Posterior vena cava (tissue), 2 donors: Measurements from ENCODE around the gene SLC22A25. TPM values are rescaled to one million over a fixed set of nuclear protein-coding genes. Genes with fewer than 3 reads are reported as not detected.
"Not testable (repeated sequence)": the region's sequence is repeated elsewhere in the genome, so short reads cannot be mapped to it uniquely, and the experiment has no call there.

Experiments used
- DNase-seq: peaks from one replicate; pipeline ENCODE4 v3.0.0-alpha.2; 2020; ENCODE audit warnings: low spot score
- intact Hi-C, 2 donors: fragments of 100-400 bp; cut with DNase I; formaldehyde crosslinking; loops; one replicate each; pipeline versions ENCODE4 v1.14.1 to v1.14.2; 2022 to 2023
- long read RNA-seq, 2 donors: library from polyadenylated mRNA; unstranded; transcript quantifications; one replicate each; pipeline ENCODE4 v2.0.0, GENCODE V29; 2020 to 2021
- total RNA-seq, 2 donors: library from RNA; stranded (reverse); fragmentation: NEBNext Ultra II Directional; extraction: Animal tissue kit (Norgen Biotek cat#: 25700); gene quantifications; one replicate each; pipeline ENCODE4 v1.2.1, GENCODE V29; 2021
- donor health status: DM: yes; HTN: yes; CAD: no.
- donor health status: DM: yes; HTN: yes; CAD: no.

The SLC22A25 gene
- total RNA-seq = not detected
- long read RNA-seq, donor 1 = 0 reads
- long read RNA-seq, donor 2 = 0 reads

DNA sequence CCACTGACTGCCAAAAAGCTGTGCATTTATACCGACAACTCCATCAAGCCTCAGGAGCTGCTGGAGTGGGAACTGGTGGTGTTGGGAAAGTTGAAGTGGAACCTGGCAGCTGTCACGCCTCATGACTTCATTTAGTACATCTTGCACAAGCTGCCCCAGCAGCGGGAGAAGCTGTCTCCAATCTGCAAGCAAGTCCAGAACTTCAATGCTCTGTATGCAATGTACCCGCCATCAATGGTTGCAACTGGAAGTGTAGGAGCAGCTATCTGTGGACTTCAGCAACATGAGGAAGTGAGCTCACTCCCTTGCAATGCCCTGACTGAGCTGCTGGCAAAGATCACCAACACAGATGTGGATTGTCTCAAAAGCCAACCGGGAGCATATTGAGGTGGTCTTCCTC lies at the start of gene SLC22A25:
Gene SLC22A25, minus strand, starts transcription at position 67 of the 400 bp plus-strand sequence. CDS start 13,947 bp downstream, outside the sequence.
- intact Hi-C loops = no loop called here

DNA sequence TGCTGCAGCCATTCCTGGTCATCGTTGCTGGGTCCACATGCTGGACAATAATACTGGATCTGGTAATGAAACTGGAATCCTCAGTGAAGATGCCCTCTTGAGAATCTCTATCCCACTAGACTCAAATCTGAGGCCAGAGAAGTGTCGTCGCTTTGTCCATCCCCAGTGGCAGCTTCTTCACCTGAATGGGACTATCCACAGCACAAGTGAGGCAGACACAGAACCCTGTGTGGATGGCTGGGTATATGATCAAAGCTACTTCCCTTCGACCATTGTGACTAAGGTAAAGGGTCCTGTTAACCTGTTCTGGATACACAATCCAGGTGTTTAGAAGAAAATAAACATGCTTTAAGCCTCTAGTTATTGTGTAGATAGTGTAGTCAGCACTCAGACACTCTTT lies 46.9 kb upstream of the SLC22A25 start:
- intact Hi-C loops = no loop called here
- no peak for DNase-seq

More for the DNA sequence above, at the start of gene SLC22A25:
- DNase-seq = no peak

DNA sequence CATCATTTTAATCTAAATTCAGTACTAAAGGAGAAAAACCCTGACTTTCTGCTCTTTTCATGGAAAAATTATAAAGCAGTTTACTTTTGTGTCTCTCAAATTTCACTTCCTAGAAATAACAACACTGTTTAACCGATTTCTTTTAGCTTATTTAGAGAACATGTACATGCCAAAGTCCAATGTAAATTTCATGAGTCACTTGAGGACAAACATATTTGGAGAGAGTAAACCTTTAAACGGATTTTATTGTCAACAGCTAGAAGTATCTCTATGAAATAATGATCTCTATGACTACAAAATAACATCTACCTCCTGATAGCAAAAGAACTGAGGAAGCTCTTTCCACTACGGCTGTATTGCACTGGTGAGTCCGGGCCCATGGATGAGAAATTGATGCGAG lies 46.3 kb upstream of the SLC22A25 start:
- intact Hi-C loops = no loop called here
- no peak for DNase-seq

DNA sequence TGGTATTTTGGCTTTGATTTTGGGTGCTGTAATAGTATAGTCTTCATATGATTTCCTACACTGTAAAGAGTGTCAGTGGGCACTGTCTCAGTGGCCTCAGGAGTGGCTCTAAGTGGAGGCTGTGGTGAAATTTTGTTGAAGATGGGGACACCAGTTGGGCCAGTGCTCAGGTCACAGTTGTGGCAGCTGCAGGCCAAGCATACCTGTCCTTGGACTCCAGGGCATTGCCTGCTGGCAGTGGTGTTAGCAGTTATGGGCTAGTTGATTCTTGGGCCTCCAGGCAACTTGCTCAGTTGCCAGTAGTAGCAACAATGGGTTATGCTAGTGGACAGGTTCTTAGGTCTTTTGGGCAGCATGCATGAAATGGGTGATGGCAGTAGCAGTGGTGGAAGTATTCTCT lies 39.2 kb upstream of the SLC22A25 start:
- intact Hi-C loops = no loop called here
- no peak for DNase-seq

DNA sequence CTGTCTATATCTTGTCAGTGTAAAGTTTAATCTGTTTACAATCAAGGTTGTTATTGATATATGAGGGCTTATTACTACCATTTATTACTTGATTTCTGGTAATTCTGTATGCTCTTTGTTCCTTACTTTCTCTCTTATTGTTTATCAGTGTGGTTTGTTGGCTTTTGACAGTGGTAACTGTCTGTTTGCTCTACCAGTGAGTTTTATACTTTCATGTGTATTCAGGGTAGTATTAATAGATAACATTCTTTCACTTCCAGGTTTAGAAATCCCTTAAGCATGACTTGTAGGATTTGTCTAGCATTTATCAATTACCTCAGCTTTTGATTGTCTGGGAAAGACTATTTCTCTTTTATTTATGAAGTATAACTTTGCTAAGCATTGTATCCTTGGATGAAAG lies 37.5 kb upstream of the SLC22A25 start:
- DNase-seq = no peak
- intact Hi-C loops = no loop called here

DNA sequence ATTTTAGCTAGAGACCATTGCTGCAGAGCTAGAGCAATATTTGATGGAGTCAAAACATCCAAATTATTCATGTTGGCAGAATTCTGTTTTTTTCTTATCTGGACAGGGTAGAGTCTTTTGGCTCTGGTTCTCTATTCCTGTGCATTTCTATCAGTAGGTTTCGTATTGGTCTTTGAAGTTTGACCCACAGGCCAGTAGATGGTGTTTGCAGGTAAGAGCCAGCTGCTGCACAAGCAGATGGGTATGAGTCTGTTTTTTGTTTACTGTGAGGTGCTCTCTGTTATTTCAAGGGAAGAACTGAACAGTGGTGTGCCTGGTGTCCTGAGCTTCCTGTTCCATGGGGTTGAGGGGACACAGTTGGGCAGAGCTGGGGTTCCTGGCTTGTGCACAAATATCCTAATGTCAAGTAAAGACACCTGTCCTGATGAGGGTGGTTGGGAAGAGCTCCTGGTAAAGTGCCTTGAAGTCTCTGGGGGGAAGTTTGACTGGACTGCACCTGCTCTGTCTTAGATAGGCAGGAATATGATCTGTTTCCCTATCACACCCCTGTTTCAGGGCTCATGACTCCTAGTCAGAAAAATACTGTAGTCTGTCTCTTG lies 34.0 kb upstream of the SLC22A25 start:
- no peak for DNase-seq
- intact Hi-C loops = no loop called here

DNA sequence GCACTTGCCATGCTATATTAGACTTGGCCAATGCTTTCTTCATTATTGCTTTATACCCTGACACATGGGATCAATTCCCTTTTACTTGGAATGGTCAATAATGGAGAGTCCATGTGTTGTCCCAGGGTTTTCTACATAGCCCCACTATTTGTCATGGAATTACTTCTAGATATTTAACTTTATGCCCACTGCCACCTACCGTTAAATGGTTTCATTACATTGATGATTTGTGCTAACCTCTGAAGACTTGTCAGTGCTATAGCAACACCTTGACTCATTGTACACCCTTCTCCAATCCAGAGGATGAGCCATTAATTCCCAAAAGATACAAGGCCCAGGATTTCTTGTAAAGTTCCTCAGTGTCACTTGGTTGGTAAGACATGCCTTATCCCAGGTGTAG lies 31.4 kb upstream of the SLC22A25 start:
- no peak for DNase-seq
- intact Hi-C loops = no loop called here

DNA sequence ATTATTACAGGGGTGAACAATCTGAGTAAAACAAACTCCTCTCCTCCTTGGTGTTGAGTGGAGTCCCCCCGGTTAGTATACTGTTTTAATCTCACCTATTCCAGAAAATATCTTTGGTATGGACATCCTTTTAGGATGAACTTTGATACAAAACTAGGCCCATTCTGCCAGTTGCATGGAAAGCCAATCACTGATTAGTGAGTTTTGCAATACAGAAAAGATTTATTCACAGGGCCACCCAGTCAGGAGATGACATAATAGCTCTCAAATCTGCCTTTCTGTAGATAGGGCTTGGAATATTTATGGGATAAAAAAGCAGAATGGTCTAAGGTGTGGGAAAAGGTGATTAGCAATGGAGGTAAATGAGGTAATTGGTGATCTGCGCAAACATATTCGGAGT lies 30.3 kb upstream of the SLC22A25 start:
- intact Hi-C loops = no loop called here
- no peak for DNase-seq

DNA sequence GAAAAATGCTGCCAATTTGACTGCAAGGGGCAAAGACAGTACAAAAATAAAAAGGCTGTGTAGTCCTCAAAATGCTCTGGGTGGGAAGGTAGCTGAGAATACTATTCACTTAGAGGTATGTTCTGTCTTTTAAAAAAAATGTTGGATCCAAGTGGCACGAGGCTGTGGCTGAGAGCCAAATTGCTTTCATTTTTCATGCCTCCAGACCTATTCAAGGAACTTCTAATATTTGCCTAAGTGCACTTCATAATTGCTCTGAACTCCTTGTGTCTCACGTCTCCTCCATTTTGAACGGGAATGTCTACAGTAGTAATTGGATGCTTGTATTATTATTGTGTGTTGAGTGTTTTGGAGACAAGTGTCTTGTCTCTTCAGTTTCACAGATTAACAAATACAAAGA lies 19.1 kb upstream of the SLC22A25 start:
- intact Hi-C loops = no loop called here
- DNase-seq = no peak

DNA sequence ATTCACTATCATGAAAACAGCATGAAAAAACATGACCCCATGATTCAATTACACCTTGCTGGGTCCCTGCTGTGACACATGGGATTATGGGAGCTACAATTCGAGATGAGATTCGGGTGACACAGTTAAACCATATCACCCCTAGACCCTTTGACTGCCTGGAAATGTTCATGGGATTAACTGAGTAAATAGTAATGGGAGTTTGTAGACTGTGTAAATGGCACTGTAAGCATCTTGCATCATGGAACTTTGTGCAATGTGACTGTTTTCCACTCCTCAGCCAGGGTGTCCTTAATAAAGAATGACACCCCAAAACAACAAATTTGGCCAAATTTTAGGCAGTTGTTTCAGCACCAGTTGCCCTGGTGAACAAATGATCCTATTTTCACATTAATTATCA lies 7.9 kb upstream of the SLC22A25 start:
- intact Hi-C loops = no loop called here
- no peak for DNase-seq

DNA sequence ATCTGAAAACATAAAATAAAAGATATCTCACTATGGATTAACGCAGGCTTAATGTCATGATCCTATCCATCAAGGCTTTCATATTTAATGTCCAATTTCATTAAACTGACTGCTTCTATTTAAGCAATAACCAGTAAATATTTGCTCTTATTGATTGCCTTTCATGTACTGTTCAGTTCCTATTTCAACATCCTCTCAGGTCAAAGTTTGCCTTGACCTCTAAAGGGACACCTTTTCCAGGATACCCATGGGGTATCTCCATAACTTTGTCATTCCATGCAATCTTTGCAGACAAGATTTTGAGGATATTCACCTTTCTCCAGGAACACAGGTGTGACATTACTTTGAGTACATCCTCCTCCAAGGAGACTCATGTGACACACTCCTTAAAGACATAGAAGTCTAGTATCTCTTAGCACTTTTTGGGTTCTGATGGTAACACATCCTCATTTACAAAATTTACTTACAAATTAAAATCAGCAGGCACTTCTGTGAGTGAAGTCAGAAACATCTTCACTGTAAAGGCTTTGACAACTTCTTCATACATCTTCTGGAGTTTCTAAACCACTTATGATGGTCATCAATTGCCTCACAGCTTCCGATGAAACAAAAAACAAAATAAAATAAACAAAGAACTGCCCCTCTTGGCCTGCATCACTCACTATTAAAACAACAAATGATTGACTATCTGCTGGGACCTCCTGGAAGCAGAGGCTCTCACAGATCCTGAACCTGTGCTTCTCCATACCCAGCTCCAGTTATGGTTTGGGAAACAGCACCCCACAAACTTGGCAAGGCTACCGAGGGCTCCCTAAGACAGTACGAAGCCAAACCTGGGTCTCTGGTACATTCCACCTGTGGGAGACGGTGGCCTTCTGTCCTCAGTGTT lies 7.0 kb upstream of the SLC22A25 start:
- intact Hi-C loops = no loop called here
- no peak for DNase-seq

DNA sequence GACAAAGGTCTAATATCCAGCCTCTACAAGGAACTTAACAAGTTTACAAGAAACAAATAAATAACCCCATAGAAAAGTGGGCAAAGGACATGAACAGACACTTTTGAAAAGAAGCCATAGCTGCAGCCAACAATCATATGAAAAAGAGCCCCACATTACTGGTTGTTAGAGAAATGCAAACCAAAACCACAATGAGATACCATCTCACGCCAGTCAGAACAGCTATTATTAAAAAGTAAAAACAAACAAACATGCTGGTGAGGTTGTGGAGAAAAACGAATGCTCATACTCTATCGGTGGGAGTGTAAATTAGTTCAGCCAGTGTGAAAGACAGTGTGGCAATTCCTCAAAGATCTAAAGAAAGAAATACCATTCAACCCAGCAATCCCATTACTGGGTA lies 5.6 kb upstream of the SLC22A25 start:
- intact Hi-C loops = no loop called here
- DNase-seq = no peak

DNA sequence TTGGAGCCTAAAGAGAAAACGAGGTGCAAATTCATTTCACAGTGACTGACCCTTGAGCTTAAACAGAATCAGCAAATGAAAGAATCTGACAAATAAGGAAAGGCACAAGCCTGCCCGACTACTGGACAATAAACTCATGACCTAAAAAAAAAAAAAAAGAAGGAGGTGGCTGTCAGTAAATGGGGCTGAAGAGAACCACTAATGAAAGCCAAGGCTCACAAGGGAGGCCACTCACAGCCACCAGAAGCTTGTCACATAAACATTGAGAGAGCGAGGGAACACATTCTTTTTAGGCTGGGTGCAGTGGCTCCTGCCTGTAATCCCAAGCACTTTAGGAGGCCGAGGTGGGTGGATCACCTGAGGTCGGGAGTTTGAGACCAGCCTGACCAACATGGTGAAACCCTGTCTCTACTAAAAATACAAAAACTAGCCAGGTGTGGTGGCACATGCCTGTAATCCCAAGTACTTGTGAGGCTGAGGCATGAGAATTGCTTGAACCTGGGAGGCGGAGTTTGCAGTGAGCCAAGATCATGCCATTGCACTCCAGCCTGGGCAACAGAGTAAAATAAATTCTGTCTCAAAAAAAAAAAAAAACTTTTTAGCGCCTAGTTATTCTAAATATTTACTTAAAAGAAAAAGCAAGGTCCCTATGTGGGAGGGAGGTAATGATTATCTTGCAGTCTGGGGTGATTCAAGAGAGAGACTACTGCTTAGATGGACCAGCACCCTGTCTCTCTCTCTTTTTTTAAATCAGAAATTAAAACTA lies 4.0 kb upstream of the SLC22A25 start:
- DNase-seq, intact Hi-C loops: not testable (repeated sequence)

DNA sequence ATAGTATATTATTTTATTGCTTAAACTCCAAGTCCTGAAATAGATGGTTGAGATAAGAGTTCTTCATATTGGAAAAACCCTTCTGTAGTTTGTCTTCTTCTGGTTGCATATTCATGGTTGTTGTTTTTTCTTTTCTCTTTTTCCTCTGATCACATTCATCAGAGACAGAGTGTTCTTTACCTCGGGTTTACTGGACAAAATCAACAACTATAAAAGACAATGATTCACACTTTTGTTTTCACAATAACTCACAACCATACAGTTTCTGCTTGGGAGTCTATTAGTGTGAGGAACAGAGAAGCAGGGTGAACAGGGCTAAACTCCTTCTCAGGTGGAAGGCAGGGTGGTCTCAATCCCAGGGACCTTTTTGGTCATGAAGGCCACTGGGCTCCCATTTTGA lies 2.6 kb upstream of the SLC22A25 start:
- no peak for DNase-seq
- intact Hi-C loops = no loop called here

DNA sequence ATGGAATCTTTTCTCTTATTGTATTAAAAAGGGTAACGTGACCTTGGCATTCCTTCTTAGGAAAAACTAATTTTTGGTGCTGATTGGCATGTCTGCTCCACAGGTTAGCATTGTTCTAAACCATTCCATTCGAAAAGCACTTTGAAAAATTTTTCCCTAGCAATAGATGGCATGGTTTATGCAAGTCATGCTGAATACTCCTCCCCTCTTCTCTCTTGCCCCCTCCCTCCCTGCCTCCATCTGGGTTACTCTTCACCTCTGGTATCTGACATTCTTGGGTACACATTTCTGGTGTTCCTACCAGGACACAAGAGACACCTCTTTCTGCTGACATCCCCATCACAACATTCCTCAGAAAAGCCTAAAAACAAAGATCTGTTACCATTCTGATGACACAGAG lies 1.5 kb upstream of the SLC22A25 start:
- intact Hi-C loops = no loop called here
- DNase-seq = no peak

DNA sequence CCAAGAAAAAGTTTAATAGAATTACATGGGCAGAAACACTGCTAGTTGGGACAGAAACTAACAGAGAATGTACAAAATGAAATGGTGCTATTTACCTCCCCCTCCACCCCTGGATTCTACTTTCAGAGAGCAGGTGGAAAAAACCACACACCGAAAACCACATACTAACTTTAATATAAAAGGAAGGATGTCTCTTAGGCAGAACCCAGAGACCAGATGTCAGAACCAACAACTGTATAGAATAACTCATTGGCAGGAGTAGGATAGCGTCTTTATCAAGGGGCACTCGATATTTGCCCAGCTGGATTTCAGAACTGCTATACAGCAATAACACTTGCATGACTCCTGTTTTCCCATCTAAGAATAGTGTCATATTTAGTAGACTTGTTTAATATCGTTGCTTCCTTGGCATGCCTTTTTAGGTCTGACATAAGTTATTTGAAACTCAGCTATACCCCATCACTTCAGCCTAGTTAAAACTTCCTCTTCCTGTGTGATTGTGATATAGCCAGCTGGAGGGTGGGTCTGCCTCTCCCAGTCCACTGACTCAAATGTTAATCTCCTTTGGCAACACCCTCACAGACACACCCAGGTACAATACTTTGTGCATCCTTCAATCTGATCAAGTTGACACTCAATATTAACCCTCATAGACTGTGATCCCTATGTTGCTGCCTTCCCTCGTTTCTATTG lies 1.2 kb downstream of the SLC22A25 start:
- DNase-seq = no peak
- intact Hi-C loops = no loop called here

DNA sequence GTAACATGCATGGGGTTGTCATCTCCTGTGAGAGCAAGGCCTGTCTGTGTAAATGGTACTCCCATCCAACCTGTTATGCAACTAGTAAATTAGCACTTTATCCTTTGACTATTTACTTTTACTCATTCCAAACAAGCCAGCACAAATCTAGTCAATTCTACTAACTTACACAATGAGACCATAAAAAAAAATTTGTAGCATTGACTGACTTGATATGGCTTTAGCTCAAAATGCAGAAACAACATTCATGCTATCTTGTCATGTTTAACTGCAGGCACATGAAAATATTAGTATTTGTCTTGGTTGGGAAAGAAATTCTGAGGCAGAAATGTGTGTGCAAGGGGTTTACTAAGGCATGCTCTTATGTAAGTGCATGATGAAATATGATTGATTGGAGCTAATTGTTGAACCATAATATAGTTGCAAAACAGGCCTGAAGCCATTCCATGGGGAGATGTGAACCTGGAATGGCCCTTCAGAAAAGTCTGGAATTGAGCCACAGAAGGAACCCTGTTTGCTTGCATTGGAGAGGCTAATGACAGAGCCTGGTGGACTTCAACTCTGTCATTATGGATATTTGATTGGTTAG lies 2.5 kb downstream of the SLC22A25 start:
- no peak for DNase-seq
- intact Hi-C loops = no loop called here

DNA sequence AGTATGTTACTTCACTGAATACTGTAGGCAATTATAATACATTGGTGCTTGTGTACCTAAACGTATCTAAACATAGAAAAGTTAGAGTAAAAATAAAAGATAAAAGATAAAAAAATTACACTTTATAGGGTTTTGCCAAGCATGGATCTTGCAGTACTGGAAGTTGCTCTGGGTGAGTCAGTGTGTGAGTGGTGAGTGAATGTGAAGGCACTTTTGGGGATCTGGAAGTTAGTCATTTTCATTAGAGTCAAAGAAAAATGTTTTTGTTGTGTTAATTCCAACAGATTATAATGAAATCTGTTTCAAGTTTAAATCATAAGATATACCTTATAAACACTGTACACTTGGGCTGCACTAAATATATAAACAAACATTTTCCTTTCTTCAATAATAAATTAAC lies 3.3 kb downstream of the SLC22A25 start:
- DNase-seq = no peak
- intact Hi-C loops = no loop called here

DNA sequence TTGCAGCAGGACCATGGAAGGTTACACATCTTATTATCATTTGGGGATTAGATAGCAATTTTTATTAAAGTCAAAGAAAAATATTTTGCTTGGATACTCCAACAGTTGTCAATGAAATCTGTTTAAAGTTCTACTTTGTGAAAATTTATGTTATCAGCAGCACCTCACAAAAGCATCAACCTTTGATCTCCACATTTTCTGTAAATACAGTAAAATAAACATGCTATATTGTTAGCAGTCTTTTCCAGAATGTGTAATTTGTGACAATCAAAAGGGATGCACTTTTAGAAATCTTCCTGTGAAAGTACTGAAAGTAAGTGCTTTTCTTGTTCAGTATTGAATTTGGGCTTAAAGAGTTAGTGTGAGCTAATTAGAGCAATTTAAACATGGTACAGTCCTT lies 4.1 kb downstream of the SLC22A25 start:
- intact Hi-C loops = no loop called here

More for the DNA sequence above, 4.1 kb downstream of the SLC22A25 start:
- no peak for DNase-seq
